NK-92 (cell line): ENCODE results near the gene DDRGK1.

ENCODE experiments used
- DNase-seq: peaks from one replicate; lab custom pipeline; 2025; ENCODE audit not compliant: unreplicated experiment; lab: John Stamatoyannopoulos, UW

The DDRGK1 gene

DNA sequence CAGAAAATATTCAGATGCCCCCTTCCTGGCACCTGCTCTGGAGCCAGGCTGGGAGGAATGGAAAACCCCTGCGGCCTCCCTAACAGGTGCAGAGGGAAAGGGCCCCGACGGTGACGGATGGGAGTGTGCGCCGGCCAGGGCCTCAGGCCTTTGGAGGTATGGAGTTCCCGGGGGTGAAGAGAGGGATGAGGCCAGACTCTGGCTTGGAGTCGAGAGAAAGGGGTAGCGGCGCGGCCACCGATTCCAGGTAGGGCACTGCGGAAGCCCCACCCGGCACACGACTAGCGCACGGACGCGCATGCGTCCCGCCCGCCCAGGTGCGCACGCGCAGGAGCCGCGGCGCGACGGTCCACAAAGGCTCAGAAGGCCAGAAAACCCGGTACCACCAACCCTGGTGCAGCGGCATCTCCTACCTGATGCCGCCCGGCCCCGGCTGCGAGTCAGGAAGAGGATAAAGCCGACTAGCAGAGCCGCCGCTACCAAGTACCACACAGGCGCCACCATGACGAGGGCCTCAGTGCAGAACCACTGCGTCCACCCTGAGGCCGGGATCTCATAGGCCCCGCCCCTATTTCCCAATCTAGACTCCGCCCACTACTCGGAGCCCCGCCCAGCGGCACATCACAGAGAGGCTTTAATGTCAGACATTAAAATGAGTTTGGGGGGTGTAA, at the start of gene DDRGK1:
Gene DDRGK1, minus strand, starts transcription at position 559 of the 671 bp plus-strand sequence. Its CDS starts 55 bp downstream, at position 504.
- DNase-seq: peak; percentile 41

DNA sequence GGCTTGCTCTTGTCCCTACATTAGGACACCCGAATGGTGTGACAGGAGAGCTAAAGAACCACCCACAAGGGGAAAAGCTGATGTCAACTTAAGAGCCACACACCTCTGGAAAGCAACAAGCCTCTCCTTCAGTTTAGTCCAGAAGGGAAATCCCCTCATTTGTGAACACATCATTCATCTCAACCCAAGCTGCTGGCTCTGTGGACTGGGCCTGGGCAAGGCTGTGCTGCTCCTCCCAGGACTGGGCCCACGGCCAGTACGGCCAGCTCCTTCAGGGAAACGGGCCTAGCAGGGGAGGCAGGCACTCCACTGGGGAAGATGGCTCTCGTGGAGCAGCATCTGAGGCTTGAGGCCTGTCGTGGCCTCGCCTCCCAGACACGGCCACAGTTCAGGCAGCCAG, 47.3 kb upstream of the DDRGK1 start:
- DNase-seq: no peak

DNA sequence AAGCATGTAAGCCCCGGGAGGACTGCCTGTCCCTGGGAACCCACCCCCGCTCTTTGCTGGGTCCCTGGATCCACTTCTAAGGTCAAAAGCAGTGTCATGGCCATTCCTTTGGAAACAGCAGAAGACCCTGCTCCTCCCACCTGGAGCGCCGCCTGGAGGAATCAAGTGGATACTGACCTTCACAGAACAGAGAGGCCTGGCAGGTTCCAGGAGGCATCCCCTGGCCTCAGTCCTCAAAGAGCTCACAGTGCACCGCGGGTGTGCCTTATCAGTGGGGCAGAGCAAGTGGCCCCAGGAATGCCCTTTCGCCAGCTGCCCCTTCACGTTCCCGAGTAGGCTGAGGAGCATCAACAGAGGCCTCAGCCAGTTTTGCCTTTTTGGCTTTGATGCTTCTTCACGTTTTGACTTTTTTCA, 45.6 kb upstream of the DDRGK1 start:
- no peak for DNase-seq

DNA sequence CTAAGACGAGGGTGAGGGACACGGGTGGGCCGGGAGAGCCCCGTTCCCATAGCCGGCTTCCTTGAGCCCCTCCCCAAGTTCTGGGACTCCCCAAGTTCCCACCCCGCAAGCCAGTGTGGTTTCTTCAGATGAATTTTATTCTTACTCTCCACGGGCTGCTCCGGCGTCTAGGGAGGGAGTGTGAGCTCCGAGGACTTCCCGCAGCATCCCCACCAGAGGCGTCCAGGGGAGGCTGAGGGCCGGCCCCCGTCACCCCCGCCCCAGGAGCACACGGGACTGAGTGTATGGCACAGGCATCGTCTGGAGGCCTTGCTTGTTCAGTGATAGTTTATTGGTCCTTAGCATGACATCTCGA, 44.5 kb upstream of the DDRGK1 start:
- no peak for DNase-seq

DNA sequence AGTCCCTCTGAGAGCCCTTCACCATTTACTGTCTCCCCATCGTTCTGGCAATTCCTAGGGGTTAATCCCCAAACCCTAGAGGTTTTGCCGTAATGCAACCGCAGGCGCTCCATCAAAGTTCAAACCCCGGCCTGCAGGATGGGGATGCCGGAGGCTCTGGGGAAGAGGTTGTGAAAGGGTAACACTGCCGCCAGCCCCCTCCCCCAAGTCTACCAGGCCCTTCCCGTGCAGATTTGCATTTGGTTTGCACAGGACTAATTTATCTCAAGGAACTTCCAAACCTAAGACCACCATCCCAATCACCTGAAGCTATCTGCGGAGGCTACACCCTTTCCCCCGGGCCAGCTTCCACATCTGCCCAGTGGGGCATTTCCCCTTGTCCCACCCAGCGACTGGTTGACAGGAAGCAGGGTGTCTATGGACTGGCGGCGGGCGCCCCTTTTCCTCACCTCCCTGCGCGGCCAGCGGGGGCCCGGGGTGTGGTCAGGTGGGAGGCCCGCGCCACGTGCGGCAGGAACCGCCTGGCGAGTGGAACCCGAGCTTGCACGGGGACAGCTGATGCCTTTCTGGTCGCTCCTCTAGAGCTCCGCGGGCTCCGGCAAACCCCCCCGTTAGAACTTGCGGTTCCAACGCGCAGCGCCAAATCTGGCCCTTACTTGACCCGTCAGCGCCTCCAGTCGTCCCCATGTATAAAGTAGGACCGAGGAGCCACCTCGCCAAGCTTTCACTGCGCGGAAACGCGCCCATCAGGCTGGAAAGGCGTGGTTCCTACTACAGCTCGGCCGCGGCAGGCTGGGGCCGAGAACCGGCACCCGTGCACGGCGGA, 43.9 kb upstream of the DDRGK1 start:
- no peak for DNase-seq

DNA sequence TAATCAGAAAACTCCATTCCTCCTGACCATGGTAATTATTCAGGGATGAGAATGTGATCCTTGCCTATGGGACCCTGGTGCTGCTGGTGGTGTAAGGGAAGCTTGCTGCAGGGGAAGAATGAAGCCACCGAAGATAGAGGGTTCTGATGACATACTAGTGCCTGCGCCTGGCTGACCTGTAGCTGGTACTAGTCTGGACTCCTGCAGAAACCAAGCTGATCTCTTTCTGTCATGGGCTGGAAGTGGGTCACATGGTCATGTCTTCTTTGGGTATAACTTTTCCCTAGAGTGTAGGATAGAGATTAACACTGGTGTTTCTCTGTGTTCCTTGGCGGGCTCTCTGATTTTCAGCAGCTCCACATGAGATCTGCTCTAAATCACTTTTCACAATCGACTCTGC, 43.2 kb upstream of the DDRGK1 start:
- DNase-seq: no peak

DNA sequence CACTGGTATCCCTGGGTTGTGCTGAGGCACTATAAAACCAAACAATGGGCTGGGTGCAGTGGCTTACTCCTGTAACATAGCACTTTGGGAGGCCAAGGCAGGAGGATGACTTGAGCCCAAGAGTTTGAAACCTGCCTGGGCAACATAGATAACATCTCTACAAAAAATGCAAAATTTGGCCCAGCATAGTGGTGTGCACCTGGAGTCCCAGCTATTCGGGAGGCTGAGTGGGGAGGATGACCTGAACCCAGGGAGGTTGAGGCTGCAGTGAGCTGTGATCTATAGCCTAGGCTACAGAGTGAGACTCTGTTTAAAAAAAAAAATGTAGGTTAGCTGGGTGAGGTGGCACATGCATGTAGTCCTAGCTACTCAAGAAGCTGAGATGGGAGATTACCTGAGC, 42.2 kb upstream of the DDRGK1 start:
- no peak for DNase-seq

DNA sequence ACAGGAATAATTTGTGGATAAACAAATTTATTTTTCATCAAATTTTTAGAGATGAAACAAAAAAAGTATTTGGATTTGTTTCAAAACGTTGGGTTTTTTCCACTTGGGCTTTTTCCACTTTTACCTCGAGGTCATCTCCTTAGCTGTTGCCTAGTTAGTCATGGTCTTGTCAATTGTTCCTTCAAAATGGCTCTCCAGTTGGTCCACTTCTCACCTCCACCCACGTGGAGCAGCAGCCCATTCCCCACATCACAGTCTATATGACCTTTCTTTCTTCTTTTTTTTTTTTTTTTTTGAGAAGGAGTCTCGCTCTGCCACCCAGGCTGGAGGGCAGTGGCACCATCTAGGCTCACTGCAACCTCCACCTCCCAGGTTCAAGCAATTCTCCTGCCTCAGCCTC, 41.2 kb upstream of the DDRGK1 start:
- no peak for DNase-seq

DNA sequence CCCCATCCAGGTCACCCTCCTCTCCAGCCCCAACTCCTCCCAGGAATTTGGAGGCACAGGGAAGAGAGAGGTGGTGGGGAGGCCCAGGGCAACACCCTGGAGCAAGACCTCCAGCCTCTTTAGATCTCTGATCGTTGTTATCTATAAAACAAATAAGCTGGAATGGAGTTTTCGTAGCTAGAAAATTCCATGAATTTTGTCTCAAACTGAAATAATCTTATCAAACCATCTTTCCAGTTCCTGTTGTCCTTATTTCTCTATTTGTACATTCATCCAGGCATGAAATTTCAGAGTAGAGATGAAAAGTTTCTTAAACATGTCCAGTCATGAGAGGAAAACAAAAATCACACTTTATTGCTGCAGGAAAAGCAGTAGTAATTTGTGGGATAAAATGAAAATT, 40.7 kb upstream of the DDRGK1 start:
- DNase-seq: no peak

DNA sequence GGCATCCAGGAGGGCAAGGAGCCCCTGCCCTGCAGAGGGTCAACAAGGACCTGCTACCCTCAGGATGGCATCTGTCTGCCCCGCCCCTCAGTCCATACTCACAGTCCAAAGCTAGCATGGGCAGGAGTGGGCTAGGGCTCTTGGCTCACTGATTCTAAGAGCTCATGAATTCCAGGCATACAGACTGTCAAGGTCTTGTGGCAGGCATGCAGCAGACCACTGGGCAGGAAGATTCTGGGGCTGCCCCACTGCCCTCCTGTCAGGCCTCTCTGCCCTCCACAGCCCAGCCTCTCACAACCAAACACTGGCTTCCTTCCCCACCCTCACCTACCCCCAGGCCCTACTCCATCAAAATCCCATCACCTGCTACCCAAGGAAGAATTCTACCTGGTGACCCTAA, 40.1 kb upstream of the DDRGK1 start:
- DNase-seq: no peak

DNA sequence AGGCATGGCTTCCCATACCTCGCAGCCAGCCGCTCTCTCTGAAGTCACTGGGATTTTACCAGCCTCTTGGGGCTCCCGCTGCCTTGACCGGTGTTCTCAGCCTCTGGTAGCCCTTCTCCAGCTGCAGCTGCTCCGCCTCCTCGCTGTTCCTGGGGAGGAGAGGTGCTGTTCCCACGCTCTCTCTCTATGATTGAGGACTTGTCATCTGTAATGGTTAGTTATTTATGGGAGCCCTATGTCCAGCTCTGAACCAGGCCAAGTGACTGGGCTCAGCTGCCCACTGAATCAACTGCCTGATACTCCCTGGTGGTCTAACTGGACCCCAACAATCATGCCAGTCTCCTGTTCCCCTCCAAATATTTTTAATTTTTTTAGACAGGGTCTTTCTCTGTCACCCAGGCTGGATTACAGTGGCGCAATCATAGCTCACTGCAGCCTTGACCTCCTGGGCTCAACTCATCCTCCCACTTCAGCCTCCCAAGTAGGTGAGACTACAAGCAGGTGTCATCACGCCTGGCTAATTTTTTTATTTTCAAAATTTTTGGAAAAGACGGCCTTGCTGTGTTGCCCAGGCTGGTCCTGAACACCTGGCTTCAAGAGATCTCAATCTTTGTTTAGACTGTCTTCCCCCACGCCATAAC, 39.4 kb upstream of the DDRGK1 start:
- DNase-seq: no peak

DNA sequence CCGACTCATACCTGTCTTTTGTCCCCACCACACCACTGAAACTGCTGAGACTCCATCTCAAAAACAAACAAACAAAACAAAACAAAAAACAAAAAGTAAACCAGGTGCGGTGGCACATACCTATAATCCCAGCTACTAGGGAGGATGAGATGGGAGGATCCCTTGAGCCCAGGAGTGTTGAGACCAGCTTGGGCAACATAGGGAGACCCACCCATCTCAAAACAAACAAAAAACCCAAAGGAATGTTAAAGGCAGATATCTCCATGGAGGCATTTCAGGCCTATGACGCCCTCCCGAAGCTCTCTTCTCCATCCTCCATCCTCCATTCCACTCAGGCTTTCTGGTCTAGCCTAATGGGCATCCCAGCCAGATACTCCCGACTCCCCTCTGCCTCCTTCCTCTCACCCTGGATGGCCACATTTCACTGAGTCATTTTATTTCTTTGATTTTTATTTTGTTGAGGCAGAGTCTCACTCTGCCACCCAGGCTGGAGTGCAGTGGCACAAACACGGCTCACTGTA, 37.8 kb upstream of the DDRGK1 start:
- DNase-seq: no peak

DNA sequence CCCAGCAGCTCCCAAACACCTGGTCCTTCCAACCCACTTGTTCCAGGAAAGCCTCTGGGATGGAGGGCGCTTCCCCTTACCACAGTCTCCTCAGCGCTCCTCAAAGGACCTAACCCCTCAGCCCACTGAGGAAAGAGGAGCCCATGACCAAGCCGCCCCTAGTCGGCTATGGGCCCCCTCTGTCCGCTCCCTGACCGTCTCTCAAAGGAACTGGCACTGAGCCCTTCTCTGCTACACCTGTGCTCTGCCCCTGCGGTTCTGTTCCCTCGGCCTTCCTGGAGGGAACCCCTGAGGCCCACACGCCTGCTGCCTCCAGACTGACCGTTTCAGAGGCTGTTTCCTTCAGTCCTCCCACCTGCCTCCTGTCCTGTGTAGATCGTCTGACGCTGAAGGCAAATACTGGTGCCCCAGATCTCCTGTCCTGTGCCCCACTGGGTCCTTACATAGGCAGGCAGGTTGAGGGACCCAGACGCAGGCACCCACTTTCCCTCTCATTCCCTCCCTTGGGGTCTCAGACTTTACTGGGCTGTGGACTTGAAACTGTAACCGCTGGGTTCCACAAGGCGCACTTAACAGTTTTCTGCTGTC, 36.4 kb upstream of the DDRGK1 start:
- no peak for DNase-seq

DNA sequence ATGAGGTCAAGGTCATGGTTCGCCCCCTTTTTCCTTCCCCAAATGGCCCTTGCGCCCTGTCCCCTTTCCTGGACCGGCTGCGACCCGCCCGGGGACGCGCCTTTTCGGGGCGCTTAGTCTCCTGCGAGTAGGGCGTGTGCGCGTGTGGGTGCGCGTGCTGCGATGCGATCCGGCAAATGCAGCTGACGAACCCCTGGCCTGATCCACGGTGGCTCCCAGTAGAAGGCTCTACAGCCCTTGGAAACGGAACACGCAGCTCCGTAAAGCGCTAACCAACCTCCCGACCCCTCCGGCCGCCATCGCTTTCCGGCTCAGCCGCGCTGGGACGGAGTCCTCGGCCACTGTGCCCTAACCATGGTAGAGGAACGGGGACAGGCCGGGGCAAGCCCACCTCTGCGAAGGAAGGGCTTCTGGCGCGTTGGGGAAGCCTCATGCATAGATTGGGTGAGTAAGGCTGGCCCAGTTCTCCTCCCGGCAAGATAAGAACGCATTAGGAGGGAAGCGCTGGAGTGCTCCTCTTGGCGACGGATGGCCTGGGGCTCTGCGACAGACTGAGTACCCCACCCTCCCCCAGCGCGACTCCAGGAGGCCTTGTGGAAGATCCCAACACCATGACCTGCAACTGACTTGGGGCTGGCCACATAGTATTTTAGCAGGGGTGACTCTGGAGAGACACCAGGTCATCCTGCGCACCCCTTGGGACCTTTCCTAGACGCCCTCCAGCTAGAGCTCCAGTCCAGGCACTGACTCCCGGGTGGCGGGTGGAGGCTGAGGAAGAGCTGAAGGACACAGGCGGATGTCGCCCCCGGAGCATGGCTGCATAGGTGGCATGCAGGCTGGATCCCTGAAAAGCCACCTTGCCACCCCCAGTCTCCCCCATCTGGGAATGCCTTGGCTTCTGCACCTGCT, 35.6 kb upstream of the DDRGK1 start:
- DNase-seq: no peak

DNA sequence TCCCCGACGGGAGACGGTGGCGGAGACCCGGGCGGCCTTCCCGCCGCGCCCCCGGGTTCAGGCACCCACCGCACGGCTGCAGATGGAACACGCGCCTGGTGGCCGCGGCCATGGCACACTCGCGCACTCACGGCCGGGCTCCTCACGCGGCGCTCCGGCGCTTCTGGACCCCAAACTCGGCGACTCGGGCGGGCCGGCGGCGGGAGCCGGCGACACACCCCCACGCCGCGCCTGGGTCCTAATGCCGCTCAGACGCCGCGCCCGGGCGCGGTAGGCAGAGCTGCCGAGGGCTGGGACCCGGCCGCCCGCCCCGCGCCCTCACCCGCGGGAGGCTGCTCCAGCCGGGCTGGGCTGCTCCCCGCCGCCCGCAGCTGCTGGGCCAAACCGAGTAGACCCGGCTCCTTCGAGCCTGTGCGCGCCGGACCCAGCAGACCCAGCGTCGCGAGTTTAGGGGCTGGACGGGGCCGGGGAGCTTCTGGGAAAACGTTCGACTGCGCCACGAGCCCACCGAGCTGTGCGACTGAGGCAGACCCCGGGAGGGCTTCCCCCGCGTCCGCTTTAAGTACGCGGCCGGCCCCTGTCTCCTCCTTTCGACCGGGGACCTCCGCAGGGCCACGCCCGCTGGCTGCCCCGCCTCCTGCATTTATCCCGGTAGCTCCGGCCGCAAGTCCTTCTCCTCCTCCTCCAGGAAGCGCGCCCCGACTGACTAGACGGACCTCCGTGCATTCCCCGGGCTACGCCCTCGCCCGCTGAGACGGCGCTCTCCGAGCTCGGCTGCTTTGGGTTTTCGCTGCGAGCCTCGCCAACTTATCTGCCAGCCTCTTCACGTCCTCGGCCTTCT, 34.8 kb upstream of the DDRGK1 start, which contains the start of gene SLC4A11:
Gene SLC4A11, minus strand, starts transcription at position 165 of the 841 bp plus-strand sequence. Its CDS starts 53 bp downstream, at position 112.
- DNase-seq: no peak

DNA sequence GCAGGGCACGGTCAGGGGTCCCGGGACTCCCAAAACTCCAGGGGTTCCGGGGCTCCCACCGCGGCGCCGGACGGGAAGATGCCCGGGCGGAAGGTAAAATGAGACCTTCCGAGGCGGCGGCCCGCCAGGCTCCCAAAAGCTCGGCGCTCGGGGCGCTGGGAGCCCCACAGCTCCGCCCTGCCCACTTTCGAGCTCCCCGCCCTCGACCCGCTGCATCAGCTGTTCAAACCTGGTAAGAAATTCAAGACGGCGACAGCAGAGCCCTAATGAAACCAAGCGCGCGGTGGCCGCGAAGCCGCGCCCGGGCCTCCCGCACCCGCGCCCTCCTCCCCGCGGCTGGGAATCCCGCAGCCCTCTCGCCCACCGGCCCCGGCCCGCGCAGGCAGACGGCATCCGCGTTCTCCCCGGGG, 34.1 kb upstream of the DDRGK1 start:
- no peak for DNase-seq

DNA sequence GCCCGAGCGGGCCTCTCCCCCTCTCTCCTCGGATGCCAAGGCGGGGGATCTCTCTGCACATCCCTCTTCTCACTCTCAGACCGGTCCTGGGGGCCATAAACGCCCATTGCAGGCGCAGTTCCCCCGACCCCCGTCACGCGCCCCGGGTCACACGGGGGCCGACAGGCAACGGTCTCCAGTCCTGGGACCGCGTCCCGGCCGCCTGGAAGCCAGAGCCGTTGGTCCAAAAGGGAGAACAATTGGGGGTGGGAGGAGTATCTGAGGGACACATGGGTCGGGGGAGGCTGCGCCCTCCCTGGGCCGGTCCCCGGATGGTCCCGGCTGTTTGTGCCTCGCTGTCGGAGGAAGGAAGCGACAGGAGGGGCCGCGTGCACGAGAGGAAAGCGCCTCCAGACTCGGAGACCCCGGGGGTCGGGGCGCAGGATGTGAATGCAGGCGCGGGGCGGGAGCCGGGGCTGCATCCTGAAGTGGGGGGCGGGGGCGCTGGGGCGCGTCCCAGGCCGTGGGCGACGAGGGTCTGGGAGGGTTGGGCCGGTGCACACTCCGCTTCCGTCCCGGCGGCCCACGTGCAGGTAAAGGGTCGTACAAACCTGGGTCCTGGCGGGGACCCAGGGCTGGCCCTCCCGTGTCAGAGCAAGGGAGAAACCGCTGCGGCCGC, 33.6 kb upstream of the DDRGK1 start:
- DNase-seq: no peak

DNA sequence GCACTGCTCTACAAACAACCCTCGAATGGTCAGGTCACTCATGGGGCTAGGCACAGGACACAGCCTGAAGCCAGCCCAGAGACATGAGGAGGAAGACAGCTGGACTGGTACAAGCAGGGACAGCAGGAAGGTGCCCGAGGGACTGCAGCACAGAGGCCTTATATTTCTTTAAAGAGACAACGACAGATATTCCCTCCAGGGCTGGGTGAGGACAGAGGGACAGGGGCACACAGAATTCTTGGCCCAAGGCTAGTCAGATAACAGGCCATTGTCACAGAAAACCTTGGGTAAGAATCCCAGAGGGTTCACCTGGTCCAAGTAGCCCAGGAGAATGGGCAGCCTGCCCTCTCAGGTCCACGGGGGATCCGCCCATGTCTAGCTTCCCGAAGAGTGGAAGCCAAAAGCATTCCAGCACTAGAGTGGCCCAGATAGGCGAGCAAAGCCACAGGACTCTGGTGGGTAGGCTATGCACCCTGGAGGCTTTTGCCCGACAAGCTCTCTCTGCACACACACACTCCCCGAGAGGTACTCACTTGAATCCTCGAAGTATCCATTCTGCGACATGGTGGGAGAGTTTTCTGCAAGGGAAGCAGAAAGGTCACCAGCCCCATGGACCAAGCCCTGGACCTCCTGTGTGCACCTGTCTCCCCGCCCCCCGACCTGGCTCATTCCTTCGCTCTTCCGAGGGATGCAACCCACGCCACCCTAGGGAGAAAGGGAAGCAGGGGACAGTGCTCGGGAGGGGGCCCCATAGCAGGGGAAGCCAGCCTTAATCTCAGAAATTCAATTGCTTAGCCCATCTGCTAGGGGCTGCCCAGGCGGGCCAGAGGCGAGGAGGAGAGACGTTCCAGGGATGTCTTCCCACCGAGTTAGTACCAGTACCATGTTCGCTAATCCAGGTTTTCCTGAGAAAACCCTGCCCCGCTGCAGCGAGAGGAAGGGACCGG, 32.8 kb upstream of the DDRGK1 start:
- no peak for DNase-seq
